Measurements from ENCODE around the gene COG5.

GRCh38 chr7:107353701-107354100 lies 210.0 kb downstream of the COG5 start:
- TF ChIP-seq CTCF (conservative IDR thresholded peaks at IDR 0.05; ENCODE audit: low read depth, low read length), result no peak
- no peak for TF ChIP-seq EZH2 (IDR thresholded peaks at IDR 0.05; ENCODE audit: borderline replicate concordance, low read depth, low read length, poor library complexity, severe bottlenecking)
